HG03025 (cell line): ENCODE data around the gene FFAR3.
"Not testable (repeated sequence)": the region's sequence is repeated elsewhere in the genome, so short reads cannot be mapped to it uniquely, and the experiment has no call there.

ENCODE experiments used
- ATAC-seq: cut with Tn5 transposase; IDR thresholded peaks from one replicate; pipeline ENCODE4 v1.9.1; 2021; ENCODE audit warnings: mild to moderate bottlenecking, moderate library complexity; ENCODE audit not compliant: unreplicated experiment, low FRiP score

The FFAR3 gene

DNA sequence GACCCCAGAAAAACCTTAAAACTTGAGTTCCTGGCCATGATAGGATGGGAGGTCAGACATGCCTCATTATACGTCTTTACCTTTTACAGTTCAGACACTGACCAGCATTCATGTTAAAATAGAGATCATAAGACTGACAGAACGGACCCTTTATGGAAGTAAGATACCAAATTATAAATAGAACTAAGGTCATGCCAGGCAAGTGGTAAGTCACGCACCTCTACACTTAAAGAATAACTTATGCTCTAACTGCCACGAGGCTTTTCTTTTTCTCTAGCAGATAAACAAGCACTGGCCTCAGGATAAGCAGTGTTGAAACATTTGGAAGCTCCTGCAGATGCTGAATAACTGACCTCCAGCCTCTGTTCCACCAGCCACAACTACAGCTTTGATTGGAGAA is 41.0 kb downstream of the FFAR3 start:
- ATAC-seq, result no peak

DNA sequence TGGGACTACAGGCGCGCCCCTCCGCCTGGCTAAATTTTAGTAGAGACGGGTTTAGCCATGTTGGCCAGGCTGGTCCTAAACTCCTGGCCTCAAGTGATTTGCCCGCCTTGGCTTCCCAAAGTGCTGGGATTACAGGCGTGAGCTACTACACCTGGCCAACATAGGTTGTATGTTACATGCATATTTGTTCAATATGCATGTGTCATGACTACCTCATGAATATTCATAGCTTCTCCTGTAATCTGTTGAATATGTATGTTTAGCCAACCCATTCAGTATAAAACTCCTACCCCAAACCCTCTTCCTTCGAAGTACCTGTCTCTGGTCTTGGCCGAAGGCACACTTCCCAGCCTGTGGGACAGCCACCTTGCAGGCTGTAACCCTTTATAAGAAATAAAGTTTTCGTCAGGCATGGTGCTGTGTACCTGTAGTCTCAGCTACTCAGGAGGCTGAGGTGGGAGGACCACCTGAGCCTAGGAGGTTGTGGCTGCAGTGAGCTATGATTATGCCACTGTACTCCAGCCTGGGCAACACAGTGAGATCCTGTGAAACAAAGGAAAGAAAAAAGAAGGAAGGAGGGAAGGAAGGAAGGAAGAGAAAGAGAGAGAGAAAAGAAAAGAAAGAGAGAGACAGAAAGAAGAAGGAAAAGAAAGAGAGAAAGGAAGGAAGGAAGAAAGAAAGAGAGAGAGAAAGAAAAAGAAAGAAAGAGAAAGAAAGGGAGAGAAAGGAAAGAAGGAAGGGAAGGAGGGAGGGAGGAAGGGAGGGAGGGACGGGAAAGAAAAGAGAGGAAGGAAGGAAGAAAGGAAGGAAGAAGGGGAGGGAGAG is 41.9 kb downstream of the FFAR3 start:
- ATAC-seq, result no peak

DNA sequence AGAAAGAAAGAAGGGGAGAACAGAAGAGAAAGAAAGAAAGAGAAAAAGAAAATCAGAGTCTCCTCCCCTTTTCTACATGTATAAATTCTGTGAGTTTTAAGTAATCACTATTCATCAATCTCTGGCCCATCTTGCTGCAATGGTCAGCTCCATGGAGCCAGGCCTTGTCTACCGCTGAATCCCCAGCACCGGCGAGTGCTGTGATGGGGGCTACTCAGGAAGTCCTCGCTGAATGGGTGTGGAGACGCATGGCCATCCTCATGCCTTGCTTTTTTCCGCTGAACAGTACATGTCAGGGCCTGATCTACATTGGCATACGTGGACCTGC is 42.5 kb downstream of the FFAR3 start:
- ATAC-seq, result no peak

DNA sequence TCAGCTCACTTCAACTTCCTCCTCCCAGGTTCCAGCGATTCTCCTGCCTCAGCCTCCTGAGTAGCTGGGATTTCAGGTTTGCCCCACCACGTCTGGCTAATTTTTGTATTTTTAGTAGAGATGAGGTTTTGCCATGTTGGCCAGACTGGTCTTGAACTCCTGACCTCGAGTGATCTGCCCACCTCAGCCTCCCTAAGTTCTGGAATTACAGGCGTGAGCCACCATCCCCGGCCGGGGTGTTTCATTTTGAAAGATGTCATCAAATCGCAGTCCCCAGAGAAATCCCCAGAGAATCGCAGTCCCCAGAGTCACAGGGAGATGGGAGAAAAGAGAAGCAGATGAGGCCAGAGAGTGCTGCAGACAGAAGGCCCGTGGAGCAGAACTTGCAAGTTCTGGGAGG is 43.2 kb downstream of the FFAR3 start:
- not testable (repeated sequence) for ATAC-seq

DNA sequence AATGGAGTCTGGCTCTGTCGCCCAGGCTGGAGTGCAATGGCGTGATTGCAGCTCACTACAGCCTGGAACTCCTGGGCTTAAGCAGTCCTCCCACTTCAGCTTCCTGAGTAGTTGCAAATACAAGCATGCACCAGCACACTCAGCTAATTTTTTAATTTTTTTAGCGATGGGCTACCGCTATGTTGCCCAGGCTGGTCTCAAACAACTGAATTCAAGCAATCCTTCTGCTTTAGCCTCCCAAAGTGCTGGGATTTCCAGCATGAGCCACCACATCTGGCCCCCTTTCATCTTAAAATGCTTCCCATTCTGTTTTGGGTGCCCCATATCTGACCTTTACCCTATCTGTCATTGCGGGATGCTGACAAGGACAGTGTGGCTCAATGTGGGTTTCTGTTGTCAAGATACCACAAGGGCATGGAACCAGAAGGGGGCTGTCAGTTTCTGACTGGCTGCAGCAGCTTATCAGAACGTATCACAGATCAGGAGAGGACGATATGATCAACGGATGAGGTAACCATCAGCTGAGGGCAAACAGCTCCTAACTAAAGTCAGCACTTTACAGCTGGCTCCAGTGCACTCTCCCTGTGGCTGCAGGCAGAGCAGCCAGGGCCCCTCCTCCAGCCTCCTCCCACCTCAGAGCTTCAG is 45.0 kb downstream of the FFAR3 start:
- ATAC-seq, result no peak

DNA sequence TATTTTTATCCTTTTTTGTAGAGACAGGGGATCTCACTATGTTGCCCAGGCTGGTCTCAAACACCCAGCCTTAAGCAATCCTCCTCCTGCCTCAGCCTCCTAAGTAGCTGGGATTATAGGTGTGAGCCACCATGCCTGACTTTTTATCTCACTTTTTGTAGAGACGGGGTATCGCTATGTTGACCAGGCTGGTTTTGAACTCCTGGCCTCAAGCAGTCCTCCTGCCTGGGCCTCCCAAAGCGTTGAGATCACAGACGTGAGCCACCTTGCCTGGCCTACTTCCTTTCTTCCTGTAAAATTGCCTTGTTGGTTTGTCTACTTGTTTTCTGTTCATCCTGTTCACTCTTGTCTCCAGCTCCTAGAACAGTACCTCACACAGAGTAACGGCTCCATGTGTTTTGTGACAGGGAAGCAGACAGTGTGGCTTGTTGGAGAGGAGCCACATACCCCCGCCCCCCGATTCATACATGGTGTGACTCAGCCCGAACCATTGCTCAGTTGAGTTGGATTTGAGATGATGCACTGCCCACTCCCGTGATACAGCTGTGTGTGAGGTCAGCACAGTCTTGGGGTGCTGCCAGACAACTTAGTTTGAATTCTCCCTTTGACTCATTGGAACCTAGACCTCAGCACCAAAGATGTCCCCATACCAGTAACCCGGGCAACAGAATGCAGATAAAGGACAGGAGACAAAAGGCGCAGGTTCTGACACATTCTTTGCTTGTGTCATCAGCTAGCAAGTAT is 46.8 kb downstream of the FFAR3 start:
- ATAC-seq, result no peak

DNA sequence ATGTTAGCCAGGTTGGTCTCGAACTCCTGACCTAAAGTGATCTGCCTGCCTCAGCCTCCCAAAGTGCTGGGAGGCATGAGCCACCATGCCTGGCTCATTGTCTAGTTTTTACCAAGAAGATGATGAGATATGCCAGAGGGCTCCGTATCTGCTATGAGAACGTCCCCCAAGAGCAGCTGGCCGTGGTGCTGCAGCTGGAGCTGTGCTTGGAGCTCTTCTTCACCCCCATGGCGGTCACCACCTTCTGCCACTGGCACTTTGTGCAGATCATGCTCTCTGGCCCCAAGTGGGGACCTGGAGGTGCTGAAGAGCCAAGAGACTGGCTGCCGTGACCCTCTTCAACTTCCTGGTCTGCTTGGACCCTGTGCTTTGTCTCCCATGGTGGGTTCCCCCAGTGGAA is 49.4 kb downstream of the FFAR3 start:
- ATAC-seq, result no peak

DNA sequence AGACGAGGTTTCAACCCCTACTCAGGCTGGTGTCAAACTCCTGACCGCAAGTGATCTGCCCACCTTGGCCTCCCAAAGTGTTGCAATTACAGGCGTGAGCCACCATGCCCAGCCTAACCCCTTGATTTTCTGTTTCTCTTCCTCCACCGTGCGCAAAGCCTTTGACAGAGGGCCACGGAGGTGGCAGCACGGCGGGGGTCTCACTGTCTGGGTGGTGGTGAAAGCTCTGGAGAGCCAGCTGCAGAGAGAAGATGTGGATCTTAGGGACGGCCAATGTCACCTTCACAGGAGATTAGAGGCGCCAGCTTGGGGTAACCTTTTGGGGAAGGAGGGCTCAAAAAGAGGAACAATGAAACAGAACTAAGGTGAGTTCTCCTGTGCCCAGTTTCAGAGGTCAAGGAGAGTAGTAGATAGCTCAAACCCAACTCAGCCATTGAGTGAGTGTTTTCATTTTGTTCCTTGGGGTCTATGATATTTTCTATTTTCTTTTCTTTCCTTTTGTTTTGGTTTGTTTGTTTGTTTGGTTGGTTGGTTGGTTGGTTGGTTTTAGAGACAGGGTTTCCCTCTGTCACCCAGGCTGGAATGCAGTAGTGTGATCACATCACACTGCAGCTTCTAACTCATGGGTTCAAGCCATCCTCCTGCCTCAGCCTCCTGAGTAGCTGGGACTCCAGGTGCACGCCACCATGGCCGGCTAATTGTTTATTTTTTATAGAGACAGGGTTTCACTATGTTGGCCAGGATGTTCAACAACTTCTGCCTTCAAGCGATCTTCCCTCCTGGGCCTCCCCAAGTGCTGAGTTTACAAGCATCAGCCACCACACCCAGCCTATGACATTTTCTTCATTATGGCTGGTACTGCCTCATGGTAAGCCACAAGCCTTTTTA is 50.3 kb downstream of the FFAR3 start:
- ATAC-seq, result no peak

DNA sequence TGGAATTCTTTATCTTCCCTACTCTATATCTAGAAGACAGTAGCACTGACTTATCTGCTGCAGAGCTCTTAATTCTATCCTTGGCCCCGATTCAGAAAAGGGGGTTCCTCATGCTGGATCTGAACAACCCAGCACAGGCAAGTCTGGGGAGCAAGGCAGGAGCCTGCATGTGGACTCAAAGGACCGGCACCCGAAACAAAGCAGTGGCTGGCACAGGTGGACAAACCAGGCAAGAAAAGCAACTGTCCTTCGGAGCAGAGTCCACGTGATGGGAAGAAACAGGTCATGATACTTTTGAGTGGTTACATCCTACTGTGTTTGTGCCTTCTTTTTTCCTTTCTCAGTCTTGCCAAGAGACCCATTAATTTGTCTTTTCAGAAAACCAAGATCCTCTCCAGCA is 50.9 kb downstream of the FFAR3 start:
- ATAC-seq, result no peak
